Left hindlimb (tissue), 1 donor: ENCODE results near the gene PRMT1.
A peak's percentile ranks its signal among the peaks of the same experiment; 100 is the strongest.
"Not testable (repeated sequence)": the region's sequence is repeated elsewhere in the genome, so short reads cannot be mapped to it uniquely, and the experiment has no call there.

Experiments used
- DNase-seq: peaks from one replicate; pipeline ENCODE4 v3.0.0-alpha.2; 2018

PRMT1 gene

DNA sequence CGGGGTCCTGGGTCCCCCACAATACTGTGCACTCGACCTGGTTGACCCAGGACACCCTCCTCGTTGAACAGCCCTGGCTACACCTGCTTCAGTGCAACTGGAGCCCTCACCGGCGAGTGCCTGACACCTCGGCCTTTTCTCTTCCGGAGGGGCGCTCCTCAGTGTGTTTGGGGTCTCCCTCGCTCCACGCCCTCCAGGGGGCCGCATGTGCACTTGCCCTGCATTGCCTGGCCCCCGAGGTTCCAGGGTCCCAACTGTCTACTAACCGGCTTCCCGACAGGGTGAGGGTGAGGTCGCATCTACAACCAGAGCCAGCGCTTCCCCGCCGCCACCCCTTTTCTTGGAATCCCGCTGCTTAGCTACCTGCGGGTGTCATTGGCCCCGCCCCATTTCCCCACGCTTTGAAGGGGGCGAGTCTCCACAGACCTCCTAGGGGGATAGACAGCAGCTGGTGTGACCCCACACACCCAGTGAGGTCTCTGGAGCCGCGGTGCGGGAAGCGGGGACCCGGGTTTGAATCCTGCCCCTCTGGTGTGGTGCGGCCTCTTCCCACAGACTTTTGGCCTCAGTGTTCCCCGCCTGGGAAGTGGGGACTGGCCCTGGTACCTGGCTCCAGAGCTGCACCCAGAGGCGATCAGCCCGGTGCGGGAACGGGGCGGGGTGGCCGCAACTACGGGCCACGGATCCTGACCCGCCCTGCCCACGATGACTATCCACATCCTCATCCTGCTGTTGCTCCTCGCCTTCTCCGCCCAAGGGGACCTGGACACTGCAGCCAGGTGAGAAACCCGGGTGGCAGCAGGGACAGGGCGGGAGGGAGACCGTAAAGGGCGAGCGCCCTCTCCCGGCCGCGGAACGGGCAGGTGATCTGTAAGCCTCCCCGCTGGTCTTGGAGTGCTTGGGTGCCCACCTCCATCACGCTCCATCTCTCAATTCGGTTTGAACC, 12.3 kb downstream of the PRMT1 start, which contains the start of gene ADM5:
TSS of gene ADM5 (plus strand) at position 462 of the 946 bp plus-strand sequence. CDS start at position 706, 244 bp downstream.
- DNase-seq, result no peak

GRCh38 chr19:49690079-49690655, 13.1 kb downstream of the PRMT1 start:
- no peak for DNase-seq

DNA sequence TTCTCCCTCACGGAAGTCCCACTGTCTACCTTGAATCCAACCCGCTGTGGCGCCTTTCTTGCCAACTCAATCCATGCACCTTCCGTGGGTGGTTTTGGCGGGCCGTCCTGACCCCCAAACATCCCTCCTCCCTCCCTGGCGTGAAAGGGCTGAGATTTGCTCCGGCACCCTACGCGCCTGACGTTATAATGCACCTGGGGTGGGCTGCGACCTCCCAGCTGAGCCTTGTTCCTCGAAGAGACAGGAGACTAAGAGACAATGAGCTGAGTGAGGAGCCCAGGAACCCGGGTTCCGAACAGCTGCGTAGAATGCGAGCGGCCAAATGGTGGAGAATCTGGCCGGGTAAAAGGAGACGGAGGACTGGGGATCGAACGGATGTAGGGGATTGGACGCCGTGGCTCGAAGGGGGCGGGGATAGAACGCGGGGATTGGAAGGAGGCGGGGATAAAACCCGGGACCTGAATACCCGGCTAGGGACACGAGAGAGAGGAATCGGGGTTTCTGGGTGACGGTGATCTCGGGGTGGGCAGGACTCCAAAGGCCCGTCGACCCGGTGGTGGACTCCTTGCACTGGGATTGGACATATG, 13.7 kb downstream of the PRMT1 start, which contains the start of gene CPT1C:
TSS of gene CPT1C (plus strand) at position 461 of the 587 bp plus-strand sequence. CDS start 1,137 bp downstream, outside the sequence.
- DNase-seq, result peak; percentile 88

DNA sequence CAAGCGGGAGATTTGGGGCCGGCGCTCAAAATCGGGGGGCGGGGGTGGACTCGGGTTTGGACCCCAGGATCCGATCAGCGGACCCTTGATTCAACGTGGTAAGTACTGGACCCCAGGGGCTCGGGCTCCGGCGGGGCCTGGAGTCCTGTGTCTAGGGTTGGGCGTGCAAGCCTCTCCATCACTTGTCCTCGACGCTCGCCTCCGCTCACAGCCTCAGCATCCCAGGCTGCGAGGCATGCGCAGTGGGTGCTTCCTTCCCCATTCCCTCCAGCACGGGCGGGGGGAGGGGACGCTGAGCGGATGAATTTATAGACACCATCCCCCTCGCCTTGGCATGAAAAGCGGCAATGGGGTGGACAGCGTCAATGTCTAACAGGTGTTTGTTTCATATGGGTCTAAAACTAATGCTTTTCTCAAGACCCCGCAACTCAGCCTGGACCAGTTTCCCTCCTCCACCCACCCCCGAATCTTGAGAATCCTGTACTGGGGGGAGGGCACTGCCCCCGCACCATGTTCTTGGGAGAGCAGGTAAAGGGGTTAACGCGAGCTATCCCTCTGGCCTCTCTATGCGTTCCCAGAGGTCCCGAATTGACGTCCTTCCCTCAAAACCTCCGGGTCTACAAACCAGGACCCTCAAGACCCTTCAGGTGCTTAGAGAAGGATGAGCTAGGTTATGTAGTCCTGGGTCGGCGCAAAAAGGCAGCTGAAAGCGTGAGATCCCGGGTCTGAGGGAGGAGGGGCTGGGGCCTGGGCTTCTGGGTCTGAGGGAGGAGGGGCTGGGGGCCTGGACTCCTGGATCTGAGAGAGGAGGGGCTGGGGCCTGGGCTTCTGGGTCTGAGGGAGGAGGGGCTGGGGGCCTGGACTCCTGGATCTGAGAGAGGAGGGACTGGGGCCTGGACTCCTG, 14.4 kb downstream of the PRMT1 start:
- DNase-seq, result peak; percentile 83

DNA sequence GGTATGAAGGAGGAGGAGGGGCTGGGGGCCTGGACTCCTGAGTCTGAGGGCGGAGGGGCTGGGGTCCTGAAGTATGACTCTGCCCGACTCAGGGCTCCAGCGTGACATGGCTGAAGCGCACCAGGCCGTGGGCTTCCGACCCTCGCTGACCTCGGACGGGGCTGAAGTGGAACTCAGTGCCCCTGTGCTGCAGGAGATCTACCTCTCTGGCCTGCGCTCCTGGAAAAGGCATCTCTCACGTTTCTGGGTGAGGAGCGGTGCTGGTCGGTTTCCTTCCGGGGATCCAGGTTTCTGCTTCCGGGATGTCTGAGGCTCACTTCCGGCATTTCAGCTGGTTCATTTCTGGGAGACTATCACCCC, 15.1 kb downstream of the PRMT1 start:
- DNase-seq, result no peak

GRCh38 chr19:49696115-49696514, 19.0 kb downstream of the PRMT1 start:
- no peak for DNase-seq

GRCh38 chr19:49696865-49697264, 19.8 kb downstream of the PRMT1 start:
- DNase-seq, result no peak

DNA sequence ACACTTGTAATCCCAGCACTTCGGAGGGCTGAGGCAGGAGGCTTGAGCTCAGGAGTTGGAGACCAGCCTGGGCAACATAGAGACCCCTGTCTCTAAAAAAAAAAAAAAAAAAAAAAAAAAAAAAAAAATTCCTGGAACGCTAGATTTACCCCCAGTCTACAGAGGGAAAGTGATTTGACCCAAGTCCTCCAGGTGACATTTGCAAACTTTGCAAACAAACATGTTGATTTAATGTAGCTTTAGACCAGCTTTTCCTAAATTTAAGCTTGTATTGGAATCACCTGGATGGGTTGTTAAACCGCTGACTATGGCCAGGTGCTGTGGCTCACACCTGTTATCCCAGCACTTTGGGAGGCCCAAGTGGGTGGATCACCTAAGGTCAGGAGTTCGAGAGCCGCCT, 22.3 kb downstream of the PRMT1 start:
- no peak for DNase-seq

DNA sequence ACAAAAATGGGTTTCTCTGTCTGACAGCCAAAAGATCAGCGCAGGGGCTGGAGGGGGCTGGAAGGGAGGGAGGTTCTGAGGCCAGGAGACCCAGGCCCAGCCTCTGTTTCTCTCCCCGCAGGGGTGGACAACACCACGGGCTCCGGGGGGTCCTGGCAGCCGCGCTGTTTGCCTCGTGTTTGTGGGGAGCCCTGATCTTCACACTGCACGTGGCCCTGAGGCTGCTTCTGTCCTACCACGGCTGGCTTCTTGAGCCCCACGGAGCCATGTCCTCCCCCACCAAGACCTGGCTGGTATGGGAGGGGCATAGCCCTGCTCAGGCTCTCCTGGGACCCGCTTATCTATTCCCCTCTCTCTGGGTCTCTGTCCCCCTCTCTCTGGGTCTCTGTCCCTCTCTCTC, 23.5 kb downstream of the PRMT1 start:
- no peak for DNase-seq

GRCh38 chr19:49701271-49701786, 24.3 kb downstream of the PRMT1 start:
- no peak for DNase-seq

DNA sequence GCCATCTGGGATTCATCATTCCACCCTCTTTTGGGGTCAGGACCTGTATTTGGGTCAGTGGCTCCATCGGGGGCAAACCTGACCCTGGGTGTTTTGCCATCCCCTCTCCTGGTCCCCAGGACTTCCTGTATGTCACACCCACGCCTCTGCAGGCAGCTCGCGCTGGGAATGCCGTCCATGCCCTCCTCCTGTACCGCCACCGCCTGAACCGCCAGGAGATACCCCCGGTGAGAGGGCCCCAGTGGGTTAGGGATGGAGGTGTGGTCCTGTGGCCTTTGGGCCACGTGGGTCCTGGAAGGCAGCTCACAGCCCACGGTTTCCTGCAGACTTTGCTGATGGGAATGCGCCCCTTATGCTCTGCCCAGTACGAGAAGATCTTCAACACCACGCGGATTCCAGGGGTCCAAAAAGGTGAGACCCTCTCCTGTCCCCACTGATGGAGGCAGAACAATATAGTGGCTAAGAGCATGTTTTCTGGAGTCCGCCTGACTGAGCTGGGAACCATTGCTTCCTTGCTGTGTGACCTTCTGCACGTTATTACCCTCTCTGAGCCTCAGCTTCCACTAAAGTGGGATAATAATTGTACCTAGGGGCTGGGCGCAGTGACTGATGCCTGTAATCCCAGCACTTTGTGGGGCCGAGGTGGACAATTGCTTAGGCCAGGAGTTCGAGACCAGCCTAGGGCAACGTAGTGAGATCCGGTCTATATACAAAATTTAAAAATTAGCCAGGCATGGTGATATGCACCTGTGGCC, 28.0 kb downstream of the PRMT1 start:
- DNase-seq, result no peak

GRCh38 chr19:49705919-49706318, 28.8 kb downstream of the PRMT1 start:
- DNase-seq, result no peak

- DNase-seq, result no peak
These were observed 33.4 kb downstream of the PRMT1 start for GRCh38 chr19:49710372-49710951.

DNA sequence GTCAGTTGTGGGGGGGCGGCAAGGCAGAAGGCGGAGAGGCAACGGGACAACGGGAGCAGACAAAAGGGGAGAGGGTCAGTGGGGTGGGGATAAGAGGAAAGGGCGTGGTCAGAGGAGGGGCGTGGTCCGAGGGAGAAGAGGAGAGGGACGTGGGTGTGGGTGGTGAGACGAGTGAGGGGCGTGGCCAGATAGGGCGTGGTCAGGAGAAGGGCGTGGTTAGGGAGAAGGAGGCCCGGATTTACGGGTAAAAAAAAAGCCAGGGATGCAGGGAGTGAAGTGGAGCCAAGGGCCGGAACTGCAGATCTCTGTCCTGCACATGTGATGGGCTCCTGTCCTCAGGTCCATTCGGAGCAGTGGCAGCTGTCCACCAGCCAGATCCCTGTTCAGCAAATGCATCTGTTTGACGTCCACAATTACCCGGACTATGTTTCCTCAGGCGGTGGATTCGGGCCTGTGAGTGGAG, 35.4 kb downstream of the PRMT1 start:
- no peak for DNase-seq

GRCh38 chr19:49713236-49713845, 36.3 kb downstream of the PRMT1 start:
- no peak for DNase-seq

DNA sequence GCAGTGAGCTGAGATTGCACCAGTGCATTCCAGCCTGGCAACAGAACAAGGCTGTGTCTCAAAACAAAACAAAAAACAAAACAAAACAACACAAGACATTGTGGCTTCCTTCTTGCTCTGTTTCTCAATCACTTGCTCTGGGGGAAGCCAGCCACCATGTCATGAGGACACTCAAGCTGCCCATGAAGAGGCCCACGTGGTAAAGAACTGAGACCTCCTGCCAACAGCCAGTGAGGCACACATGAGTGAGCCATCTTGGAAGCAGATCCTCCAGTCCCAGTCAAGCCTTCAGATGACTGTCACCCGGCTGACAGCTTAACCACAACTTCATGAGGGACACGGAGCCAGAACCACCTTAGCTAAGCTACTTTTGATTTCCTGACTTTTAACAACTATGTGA, 39.1 kb downstream of the PRMT1 start:
- DNase-seq, result no peak

- DNase-seq, result no peak
These were observed 41.4 kb downstream of the PRMT1 start for GRCh38 chr19:49718511-49718910.

- DNase-seq, result no peak
These were observed 41.9 kb downstream of the PRMT1 start for GRCh38 chr19:49718991-49719390.

- DNase-seq, result not testable (repeated sequence)
These were observed 42.3 kb downstream of the PRMT1 start for GRCh38 chr19:49719420-49719819.

GRCh38 chr19:49727217-49728030, 50.4 kb downstream of the PRMT1 start:
- peak; percentile 51 for DNase-seq
